GM10266 (cell line): Measurements from ENCODE around the gene PIAS1.
A peak's percentile ranks its signal among the peaks of the same experiment; 100 is the strongest.

Experiments
- DNase-seq: peaks from one replicate; pipeline ENCODE4 v3.0.0; 2012; ENCODE audit errors: extremely low spot score
- CTCF ChIP-seq: IDR thresholded peaks from 2 replicates; pipeline ENCODE4 v1.5.1; 2012; ENCODE audit warnings: mild to moderate bottlenecking, low read depth; ENCODE audit not compliant: control insufficient read depth, insufficient read depth; ENCODE audit errors: missing control alignments

PIAS1 gene

GRCh38 chr15:68047826-68048225 lies 6.3 kb upstream of the PIAS1 start:
- no peak for TF ChIP-seq CTCF
- DNase-seq, result no peak

- no peak for DNase-seq
- TF ChIP-seq CTCF, result no peak
These were observed 3.0 kb upstream of the PIAS1 start for GRCh38 chr15:68051109-68051508.

GRCh38 chr15:68051907-68052306 lies 2.2 kb upstream of the PIAS1 start:
- TF ChIP-seq CTCF, result no peak
- DNase-seq, result no peak

- no peak for DNase-seq
- TF ChIP-seq CTCF, result no peak
These were observed 1.7 kb upstream of the PIAS1 start for GRCh38 chr15:68052431-68052830.

- TF ChIP-seq CTCF, result no peak
- DNase-seq, result no peak
These were observed 1.1 kb upstream of the PIAS1 start for GRCh38 chr15:68053001-68053400.

- TF ChIP-seq CTCF, result no peak
- DNase-seq, result peak; percentile 48
These were observed 611 bp downstream of the PIAS1 start for GRCh38 chr15:68054628-68055223.

GRCh38 chr15:68055224-68055705 lies 1.1 kb downstream of the PIAS1 start:
- DNase-seq, result peak; percentile 74
- no peak for TF ChIP-seq CTCF
